ENCODE data around the gene MAGI2. TPM values are rescaled to one million over a fixed set of nuclear protein-coding genes. Genes with fewer than 3 reads are reported as not detected.

The MAGI2 gene
- total RNA-seq, 1 experiment from 2014 or later = 0.22 TPM

DNA sequence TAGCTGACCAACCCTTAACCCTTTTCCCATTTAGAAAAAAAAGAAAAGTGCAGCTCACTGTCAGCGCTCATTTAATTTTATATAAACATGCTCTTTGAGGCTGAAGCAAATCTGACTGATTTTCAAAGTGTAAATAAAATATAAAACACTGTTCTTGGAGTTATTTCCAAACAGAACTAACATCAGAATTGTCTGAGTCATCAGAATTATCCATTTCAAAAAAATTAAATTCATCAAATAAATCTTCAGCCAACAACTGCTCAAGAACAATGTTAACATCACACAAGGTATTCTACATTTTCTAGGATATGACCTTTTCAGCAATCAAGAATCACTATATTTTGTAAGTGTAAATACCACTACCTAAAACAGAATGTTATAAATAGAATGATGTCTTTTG lies 93.6 kb downstream of the MAGI2 start:
- no peak overlapping the region for H3K27ac ChIP-seq (ENCODE audit: low read depth, low read length)
- ChIA-PET CTCF (no interaction called here), RAD21 (ENCODE audit: low non-redundant PET in 1 of 2, low total read pairs in 2 of 2, uncharacterized antibody in 2 of 2, unreplicated experiment in 2 of 2) (no interaction called here), POLR2A (no interaction called here)
- H3K79me2 ChIP-seq (ENCODE audit: insufficient read depth, low read length) = no peaks in the 10 kb centered on the region
- no peak overlapping the region for H2AFZ ChIP-seq (ENCODE audit: low read depth, low read length, poor library complexity, severe bottlenecking)
- H3K9me3 ChIP-seq (ENCODE audit: control insufficient read depth in 1 of 2, insufficient read depth in 1 of 2, low read depth in 1 of 2, low read length in 2 of 2) = no peaks in the 10 kb centered on the region
- no peak overlapping the region for H3K4me3 ChIP-seq (replicated peaks in 1 of 2; ENCODE audit: low read depth in 1 of 2, low read length in 2 of 2)
- DNase-seq (ENCODE audit: low read depth, low spot score) = no peak
- no peaks in the 10 kb centered on the region for H3K36me3 ChIP-seq (ENCODE audit: control insufficient read depth in 1 of 2, insufficient read depth in 2 of 2, low read length in 2 of 2)
- no peaks in the 10 kb centered on the region for H3K4me1 ChIP-seq (ENCODE audit: control insufficient read depth in 1 of 2, insufficient read depth in 2 of 2, low read length in 2 of 2)
- intact Hi-C loops (cut with micrococcal nuclease) = no loop called here
- H3K9ac ChIP-seq (ENCODE audit: low read length) = no peak overlapping the region
- TF ChIP-seq, protein P1, sequence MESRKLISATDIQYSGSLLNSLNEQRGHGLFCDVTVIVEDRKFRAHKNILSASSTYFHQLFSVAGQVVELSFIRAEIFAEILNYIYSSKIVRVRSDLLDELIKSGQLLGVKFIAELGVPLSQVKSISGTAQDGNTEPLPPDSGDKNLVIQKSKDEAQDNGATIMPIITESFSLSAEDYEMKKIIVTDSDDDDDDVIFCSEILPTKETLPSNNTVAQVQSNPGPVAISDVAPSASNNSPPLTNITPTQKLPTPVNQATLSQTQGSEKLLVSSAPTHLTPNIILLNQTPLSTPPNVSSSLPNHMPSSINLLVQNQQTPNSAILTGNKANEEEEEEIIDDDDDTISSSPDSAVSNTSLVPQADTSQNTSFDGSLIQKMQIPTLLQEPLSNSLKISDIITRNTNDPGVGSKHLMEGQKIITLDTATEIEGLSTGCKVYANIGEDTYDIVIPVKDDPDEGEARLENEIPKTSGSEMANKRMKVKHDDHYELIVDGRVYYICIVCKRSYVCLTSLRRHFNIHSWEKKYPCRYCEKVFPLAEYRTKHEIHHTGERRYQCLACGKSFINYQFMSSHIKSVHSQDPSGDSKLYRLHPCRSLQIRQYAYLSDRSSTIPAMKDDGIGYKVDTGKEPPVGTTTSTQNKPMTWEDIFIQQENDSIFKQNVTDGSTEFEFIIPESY (IDR thresholded peaks at IDR 0.05; ENCODE audit: extremely low read depth, insufficient replicate concordance, low read length) = no peak
- TF ChIP-seq POLR2AphosphoS5 (IDR thresholded peaks at IDR 0.05; ENCODE audit: low read depth, low read length) = no peak
- TF ChIP-seq EZH2phosphoT487 (IDR thresholded peaks at IDR 0.05; ENCODE audit: borderline replicate concordance) = no peak
- no peak for TF ChIP-seq TCF7L2 (IDR thresholded peaks at IDR 0.05; ENCODE audit: borderline replicate concordance, extremely low read depth, insufficient read depth, insufficient read length)
- TF ChIP-seq, protein P2, sequence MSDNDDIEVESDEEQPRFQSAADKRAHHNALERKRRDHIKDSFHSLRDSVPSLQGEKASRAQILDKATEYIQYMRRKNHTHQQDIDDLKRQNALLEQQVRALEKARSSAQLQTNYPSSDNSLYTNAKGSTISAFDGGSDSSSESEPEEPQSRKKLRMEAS (IDR thresholded peaks at IDR 0.05) = no peak
- no peak for TF ChIP-seq EZH2 (IDR thresholded peaks at IDR 0.05)
- no peak for TF ChIP-seq EGR1 (IDR thresholded peaks at IDR 0.05; ENCODE audit: low read depth)
- no peak for TF ChIP-seq JUND (IDR thresholded peaks at IDR 0.05)
- H4K20me1 ChIP-seq (ENCODE audit: insufficient read depth) = no peaks in the 10 kb centered on the region
- no peaks in the 10 kb centered on the region for H3K9me2 ChIP-seq (ENCODE audit: insufficient read depth)
- H3K27me3 ChIP-seq (ENCODE audit: insufficient read depth, low read length) = no peaks in the 10 kb centered on the region
- no peak for ATAC-seq
- no TSS peak for BruUV-seq (replicated peaks)
- H3K4me2 ChIP-seq (ENCODE audit: low read length) = no peak overlapping the region

DNA sequence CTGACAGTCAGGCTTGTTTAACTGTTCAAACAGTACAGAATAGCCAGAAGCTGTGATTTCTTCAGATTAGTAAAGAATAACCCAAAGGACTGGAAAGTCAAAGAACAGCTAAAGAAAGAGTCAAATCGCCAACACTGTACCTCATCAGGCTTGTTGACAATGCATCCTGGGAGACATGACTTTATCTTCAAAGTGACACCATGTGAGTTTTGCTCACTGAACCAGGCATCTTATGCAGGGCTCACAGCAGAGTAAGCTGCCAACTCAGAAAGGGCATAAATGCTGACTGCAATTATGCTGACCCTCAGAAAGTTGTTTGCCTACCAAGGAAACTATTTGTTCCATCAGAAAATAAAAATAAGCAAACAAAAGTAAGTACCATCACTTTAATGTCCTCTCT lies 96.4 kb downstream of the MAGI2 start:
- H3K27ac ChIP-seq (ENCODE audit: low read depth, low read length) = no peak overlapping the region
- ChIA-PET RAD21 (ENCODE audit: low non-redundant PET in 1 of 2, low total read pairs in 2 of 2, uncharacterized antibody in 2 of 2, unreplicated experiment in 2 of 2) (no interaction called here), CTCF (interaction anchor here (0.6 to 1.6 kb wide), 2 partner anchors 59 to 690 kb away, joined by 3 to 4 read pairs; no protein-coding TSS in a partner anchor), POLR2A (no interaction called here)
- H3K27me3 ChIP-seq (ENCODE audit: insufficient read depth, low read length) = no peaks in the 10 kb centered on the region
- H3K4me3 ChIP-seq (replicated peaks in 1 of 2; ENCODE audit: low read depth in 1 of 2, low read length in 2 of 2) = no peak overlapping the region
- H3K79me2 ChIP-seq (ENCODE audit: insufficient read depth, low read length) = no peaks in the 10 kb centered on the region
- no peak overlapping the region for H2AFZ ChIP-seq (ENCODE audit: low read depth, low read length, poor library complexity, severe bottlenecking)
- BruUV-seq (replicated peaks) = no TSS peak
- H3K9ac ChIP-seq (ENCODE audit: low read length) = no peak overlapping the region
- no peaks in the 10 kb centered on the region for H3K4me1 ChIP-seq (ENCODE audit: control insufficient read depth in 1 of 2, insufficient read depth in 2 of 2, low read length in 2 of 2)
- intact Hi-C loops (cut with micrococcal nuclease) = no loop called here
- H3K9me3 ChIP-seq (ENCODE audit: control insufficient read depth in 1 of 2, insufficient read depth in 1 of 2, low read depth in 1 of 2, low read length in 2 of 2) = no peaks in the 10 kb centered on the region
- DNase-seq (ENCODE audit: low read depth, low spot score) (no peak), ATAC-seq (no peak)
- H3K4me2 ChIP-seq (ENCODE audit: low read length) = no peak overlapping the region
- no peaks in the 10 kb centered on the region for H4K20me1 ChIP-seq (ENCODE audit: insufficient read depth)
- H3K9me2 ChIP-seq (ENCODE audit: insufficient read depth) = no peaks in the 10 kb centered on the region
- no peaks in the 10 kb centered on the region for H3K36me3 ChIP-seq (ENCODE audit: control insufficient read depth in 1 of 2, insufficient read depth in 2 of 2, low read length in 2 of 2)
- TF ChIP-seq FOSL1 (IDR thresholded peaks at IDR 0.05; ENCODE audit: low read depth) = no peak
- no peak for TF ChIP-seq ZFX (IDR thresholded peaks at IDR 0.05)
- TF ChIP-seq SIN3A (IDR thresholded peaks at IDR 0.05; ENCODE audit: low read depth) = no peak
- TF ChIP-seq, protein P3, sequence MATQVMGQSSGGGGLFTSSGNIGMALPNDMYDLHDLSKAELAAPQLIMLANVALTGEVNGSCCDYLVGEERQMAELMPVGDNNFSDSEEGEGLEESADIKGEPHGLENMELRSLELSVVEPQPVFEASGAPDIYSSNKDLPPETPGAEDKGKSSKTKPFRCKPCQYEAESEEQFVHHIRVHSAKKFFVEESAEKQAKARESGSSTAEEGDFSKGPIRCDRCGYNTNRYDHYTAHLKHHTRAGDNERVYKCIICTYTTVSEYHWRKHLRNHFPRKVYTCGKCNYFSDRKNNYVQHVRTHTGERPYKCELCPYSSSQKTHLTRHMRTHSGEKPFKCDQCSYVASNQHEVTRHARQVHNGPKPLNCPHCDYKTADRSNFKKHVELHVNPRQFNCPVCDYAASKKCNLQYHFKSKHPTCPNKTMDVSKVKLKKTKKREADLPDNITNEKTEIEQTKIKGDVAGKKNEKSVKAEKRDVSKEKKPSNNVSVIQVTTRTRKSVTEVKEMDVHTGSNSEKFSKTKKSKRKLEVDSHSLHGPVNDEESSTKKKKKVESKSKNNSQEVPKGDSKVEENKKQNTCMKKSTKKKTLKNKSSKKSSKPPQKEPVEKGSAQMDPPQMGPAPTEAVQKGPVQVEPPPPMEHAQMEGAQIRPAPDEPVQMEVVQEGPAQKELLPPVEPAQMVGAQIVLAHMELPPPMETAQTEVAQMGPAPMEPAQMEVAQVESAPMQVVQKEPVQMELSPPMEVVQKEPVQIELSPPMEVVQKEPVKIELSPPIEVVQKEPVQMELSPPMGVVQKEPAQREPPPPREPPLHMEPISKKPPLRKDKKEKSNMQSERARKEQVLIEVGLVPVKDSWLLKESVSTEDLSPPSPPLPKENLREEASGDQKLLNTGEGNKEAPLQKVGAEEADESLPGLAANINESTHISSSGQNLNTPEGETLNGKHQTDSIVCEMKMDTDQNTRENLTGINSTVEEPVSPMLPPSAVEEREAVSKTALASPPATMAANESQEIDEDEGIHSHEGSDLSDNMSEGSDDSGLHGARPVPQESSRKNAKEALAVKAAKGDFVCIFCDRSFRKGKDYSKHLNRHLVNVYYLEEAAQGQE (IDR thresholded peaks at IDR 0.05; ENCODE audit: low read depth) = no peak
- no peak for TF ChIP-seq YY1 (IDR thresholded peaks at IDR 0.05; ENCODE audit: extremely low read depth, insufficient replicate concordance, low read depth, low read length)
- TF ChIP-seq TCF7L2 (IDR thresholded peaks at IDR 0.05; ENCODE audit: borderline replicate concordance, extremely low read depth, insufficient read depth, insufficient read length) = no peak
- no peak for TF ChIP-seq POLR2A (IDR thresholded peaks at IDR 0.05; ENCODE audit: borderline replicate concordance, extremely low read depth, insufficient read depth, insufficient read length)
